Urinary bladder (tissue), 4 donors: ENCODE results near the gene MDM4. TPM values are rescaled to one million over a fixed set of nuclear protein-coding genes. Genes with fewer than 3 reads are reported as not detected.

ENCODE experiments used
- DNase-seq: peaks from one replicate; pipeline ENCODE4 v3.0.0-alpha.2; 2015; ENCODE audit errors: extremely low spot score
- H3K27ac ChIP-seq: one replicate; pipeline ENCODE4 v1.5.1; 2013; ENCODE audit warnings: low read depth, mild to moderate bottlenecking, moderate library complexity
- H3K36me3 ChIP-seq: one replicate; pipeline ENCODE4 v1.6.1; 2013; ENCODE audit warnings: mild to moderate bottlenecking, moderate library complexity; ENCODE audit not compliant: insufficient read depth
- H3K4me1 ChIP-seq: one replicate; pipeline ENCODE4 v1.6.1; 2013; ENCODE audit warnings: mild to moderate bottlenecking, moderate library complexity; ENCODE audit not compliant: insufficient read depth
- H3K4me3 ChIP-seq: one replicate; pipeline ENCODE4 v1.5.1; 2013; ENCODE audit warnings: low read depth, low read length
- WGBS: extraction: QIAGEN DNeasy Blood & Tissue Kit; methylation state at CpG from one replicate; pipeline ENCODE4 v1.1.7; 2013; 5-methylcytosine and 5-hydroxymethylcytosine counted together
- polyA plus RNA-seq: library from polyadenylated mRNA; stranded (reverse); fragments of 200-250 nt; gene quantifications from one replicate; pipeline ENCODE4 v1.2.3, GENCODE V29; 2013
- total RNA-seq: library from RNA; depleted of rRNA; stranded (reverse); fragments of >200 nt; gene quantifications from one replicate; pipeline ENCODE4 v1.2.3, GENCODE V29; 2014
- donor health status: healthy with polysubstance abuse.
- donor health status: healthy.

Gene MDM4
- total and polyA plus RNA-seq, 2 donors, result 4.4 to 148 TPM

- no peak for DNase-seq
- Histone ChIP-seq H3K27ac (no peak overlapping the region), H3K4me3 (no peak overlapping the region), H3K4me1 (no peaks in the 10 kb centered on the region), H3K36me3 (no peaks in the 10 kb centered on the region)
- 84% methylated on average over 3 of the region's 3 CpGs for WGBS
Measured at GRCh38 chr1:204498981-204499380, 17.2 kb upstream of the MDM4 start.

GRCh38 chr1:204499511-204500468, 16.4 kb upstream of the MDM4 start:
- Histone ChIP-seq H3K4me3 (no peak overlapping the region), H3K4me1 (no peaks in the 10 kb centered on the region), H3K27ac (no peak overlapping the region), H3K36me3 (no peaks in the 10 kb centered on the region)
- WGBS, result 88% methylated on average over 7 of the region's 7 CpGs
- DNase-seq, result no peak

- Histone ChIP-seq H3K27ac (no peak overlapping the region), H3K36me3 (no peaks in the 10 kb centered on the region), H3K4me1 (no peaks in the 10 kb centered on the region), H3K4me3 (no peak overlapping the region)
- WGBS, result 77% methylated on average over 6 of the region's 6 CpGs
- no peak for DNase-seq
Measured at GRCh38 chr1:204502241-204502640, 14.0 kb upstream of the MDM4 start.

DNA sequence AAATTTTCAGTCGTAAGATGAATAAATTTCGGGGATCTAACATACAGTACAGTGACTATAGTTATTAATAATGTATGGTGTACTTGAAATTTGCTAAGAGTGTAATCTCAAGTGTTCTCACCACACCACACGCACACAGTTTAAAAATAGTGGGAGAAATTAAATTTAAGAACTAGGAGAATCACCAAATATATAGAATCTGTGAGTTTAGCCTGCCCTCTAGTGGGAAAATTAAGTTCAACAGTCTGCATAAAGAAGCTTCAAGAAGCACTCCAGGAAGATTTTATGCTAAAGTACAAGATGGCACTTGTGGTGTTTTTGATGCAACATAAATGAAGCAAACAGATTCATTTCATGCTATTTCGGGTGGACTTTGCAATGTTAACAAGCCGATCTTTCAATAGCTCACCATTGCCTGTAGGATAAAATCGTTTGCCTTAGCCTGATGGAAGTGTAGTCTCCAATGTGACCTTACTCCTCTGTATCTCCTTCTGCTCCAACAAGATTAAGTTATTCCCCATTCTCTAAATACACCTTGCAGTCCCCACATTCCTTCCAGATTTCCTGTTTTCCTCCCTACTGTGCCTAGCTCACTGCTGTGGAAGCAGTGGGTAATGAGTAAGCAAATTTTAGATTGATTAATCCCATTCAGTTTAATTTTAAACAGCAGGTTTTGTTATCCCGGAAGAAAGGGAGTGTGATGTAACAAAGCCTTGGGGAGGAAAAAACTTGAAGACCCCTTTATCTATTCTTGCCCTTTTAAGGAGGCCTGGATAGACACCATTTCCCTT, 12.9 kb upstream of the MDM4 start:
- peak; percentile 64 for DNase-seq
- Histone ChIP-seq H3K36me3 (no peaks in the 10 kb centered on the region), H3K27ac (no peak overlapping the region), H3K4me1 (no peaks in the 10 kb centered on the region), H3K4me3 (no peak overlapping the region)
- 23% methylated on average over 7 of the region's 7 CpGs for WGBS

DNA sequence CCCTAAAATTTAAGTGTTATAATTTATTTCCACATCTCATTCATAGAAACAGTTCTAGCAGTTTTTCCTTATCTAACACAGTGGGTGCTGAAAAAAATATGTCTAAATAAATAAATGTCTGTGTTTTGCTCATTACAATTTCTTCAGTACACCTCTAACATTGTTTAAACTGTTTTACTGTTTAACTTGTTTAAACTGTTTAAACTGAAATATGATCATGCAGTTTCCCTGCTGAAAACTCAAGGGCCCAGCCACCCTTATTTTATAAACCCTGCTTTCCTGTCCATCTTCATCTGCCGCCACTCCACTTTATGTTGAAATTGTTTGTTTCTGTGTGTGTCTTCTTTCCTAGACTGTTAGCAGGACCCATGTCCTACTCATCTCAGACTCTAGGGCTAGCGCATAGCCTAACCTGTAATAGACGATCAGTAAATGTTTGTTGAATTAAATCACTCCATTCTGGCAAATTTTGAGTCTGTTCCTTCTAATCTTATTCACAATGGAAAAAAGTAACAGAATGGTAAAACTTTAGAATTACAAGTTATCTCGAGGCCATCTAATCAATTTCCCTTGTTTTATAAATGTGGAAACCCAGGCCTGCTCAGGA, 12.2 kb upstream of the MDM4 start:
- 82% methylated on average over 4 of the region's 4 CpGs for WGBS
- no peak overlapping the region for H3K4me3 ChIP-seq
- no peak for DNase-seq
- no peak overlapping the region for H3K27ac ChIP-seq
- H3K4me1 ChIP-seq, result no peaks in the 10 kb centered on the region
- no peaks in the 10 kb centered on the region for H3K36me3 ChIP-seq

GRCh38 chr1:204505674-204506200, 10.5 kb upstream of the MDM4 start:
- WGBS, result 1% methylated on average over 4 of the region's 4 CpGs

DNA sequence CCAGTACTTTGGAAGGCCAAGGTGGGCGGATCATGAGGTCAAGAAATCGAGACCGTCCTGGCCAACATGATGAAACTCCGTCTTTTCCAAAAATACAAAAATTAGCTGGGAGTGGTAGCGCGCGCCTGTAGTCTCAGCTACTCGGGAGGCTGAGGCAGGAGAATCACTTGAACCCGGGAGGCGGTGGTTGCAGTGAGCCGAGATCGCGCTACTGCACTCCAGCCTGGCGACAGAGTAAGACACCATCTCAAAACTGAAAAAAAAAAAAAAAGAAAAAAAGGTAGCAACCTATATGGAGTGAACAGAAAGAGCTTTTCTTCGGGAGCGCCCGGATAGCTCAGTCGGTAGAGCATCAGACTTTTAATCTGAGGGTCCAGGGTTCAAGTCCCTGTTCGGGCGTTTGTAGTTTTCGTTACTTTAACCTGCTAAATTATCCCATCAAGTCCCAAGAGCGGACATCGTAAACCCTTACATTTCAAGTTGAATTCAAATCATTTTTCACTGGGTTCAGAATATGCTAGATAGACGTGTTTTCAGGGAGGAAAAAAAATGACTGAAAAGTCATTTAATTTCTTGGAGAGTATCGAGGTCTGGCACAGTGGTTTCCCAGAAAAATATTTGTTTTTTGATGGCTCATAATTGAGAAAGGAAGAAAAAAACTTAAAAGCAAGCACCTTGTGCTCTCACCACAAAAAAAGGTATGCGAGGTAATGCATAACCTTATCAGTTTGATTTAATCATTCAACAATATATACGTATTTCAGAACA, 9.8 kb upstream of the MDM4 start:
- DNase-seq, result peak; percentile 90
- WGBS, result 2% methylated on average over 27 of the region's 27 CpGs
- Histone ChIP-seq H3K4me1 (no peaks in the 10 kb centered on the region), H3K36me3 (no peaks in the 10 kb centered on the region), H3K27ac (no peak overlapping the region), H3K4me3 (peak overlapping the region; percentile 47)

More at GRCh38 chr1:204505674-204506200, 10.5 kb upstream of the MDM4 start:
- H3K4me1 ChIP-seq, result no peaks in the 10 kb centered on the region
- peak overlapping the region; percentile 47 for H3K4me3 ChIP-seq
- no peak for DNase-seq
- no peaks in the 10 kb centered on the region for H3K36me3 ChIP-seq
- H3K27ac ChIP-seq, result no peak overlapping the region

- H3K27ac ChIP-seq, result peak overlapping the region; percentile 85
- peak; percentile 96 for DNase-seq
- WGBS, result under 1% methylated on average over 13 of the region's 13 CpGs
- H3K4me1 ChIP-seq, result no peaks in the 10 kb centered on the region
- H3K36me3 ChIP-seq, result no peaks in the 10 kb centered on the region
- H3K4me3 ChIP-seq, result peak overlapping the region; percentile 50
Measured at GRCh38 chr1:204506969-204507316, 9.3 kb upstream of the MDM4 start.

DNA sequence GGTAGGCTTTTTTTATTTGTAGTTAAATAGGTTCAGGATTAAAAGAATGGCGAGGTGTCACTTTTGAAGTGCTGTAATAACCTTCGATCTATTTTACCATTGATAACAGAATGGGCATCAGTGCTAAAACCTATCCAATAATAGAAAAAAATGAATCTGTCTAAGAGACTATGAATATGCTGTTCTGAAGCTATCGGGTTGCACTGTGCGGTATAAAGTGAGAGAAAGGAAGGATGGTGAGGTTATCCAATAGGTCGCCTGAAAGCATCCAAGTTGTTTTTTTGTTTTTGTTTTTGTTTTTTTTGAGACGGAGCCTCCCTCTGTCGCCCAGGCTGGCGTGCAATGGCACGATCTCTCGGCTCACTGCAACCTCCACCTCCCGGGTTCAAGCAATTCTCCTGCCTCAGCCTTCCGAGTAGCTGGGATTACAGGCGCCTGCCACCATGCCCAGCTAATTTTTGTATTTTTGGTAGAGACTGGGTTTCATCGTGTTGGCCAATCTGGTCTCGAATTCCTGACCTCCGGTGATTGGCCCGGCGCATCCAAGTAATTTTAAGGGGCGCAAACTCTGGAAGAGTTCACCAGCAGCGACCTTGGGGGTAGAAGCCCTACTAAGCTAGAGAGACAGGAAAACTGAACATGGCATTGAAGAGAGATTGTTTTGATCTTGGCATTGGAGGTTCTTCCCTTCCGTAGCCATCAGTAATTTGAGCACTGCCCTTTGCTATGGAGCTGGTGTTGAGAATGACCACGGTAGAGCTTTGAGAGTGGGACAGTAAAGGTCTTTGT, 8.7 kb upstream of the MDM4 start:
- DNase-seq, result peak; percentile 32
- WGBS, result 2% methylated on average over 22 of the region's 22 CpGs

GRCh38 chr1:204509186-204509635, 7.0 kb upstream of the MDM4 start:
- no peak for DNase-seq
- WGBS, result 82% methylated on average over 9 of the region's 9 CpGs
- no peaks in the 10 kb centered on the region for H3K4me1 ChIP-seq
- H3K27ac ChIP-seq, result no peak overlapping the region
- no peak overlapping the region for H3K4me3 ChIP-seq
- no peaks in the 10 kb centered on the region for H3K36me3 ChIP-seq

More for the DNA sequence above, 8.7 kb upstream of the MDM4 start:
- no peaks in the 10 kb centered on the region for H3K4me1 ChIP-seq
- H3K27ac ChIP-seq, result peak overlapping the region; percentile 85
- no peaks in the 10 kb centered on the region for H3K36me3 ChIP-seq
- peak overlapping the region; percentile 50 for H3K4me3 ChIP-seq

DNA sequence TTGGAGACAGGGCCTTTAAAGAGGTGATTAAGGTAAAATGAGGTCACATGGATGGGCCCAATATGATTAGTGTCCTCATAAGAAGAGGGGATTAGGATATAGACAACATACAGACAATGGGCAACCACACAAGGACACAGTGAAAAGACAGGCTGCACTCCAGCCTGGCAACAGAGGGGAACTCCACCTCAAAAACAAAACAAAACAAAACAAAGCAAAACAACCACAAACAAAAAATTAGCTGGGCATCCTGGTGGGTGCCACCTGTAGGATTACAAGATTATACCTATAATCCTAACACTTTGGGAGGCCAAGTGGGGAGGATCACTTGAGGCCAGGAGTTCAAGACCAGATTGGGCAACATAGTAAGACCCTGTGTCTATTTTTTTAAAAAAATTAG, 4.8 kb upstream of the MDM4 start:
- Histone ChIP-seq H3K4me1 (no peaks in the 10 kb centered on the region), H3K4me3 (no peak overlapping the region), H3K27ac (no peak overlapping the region), H3K36me3 (no peaks in the 10 kb centered on the region)
- no peak for DNase-seq

DNA sequence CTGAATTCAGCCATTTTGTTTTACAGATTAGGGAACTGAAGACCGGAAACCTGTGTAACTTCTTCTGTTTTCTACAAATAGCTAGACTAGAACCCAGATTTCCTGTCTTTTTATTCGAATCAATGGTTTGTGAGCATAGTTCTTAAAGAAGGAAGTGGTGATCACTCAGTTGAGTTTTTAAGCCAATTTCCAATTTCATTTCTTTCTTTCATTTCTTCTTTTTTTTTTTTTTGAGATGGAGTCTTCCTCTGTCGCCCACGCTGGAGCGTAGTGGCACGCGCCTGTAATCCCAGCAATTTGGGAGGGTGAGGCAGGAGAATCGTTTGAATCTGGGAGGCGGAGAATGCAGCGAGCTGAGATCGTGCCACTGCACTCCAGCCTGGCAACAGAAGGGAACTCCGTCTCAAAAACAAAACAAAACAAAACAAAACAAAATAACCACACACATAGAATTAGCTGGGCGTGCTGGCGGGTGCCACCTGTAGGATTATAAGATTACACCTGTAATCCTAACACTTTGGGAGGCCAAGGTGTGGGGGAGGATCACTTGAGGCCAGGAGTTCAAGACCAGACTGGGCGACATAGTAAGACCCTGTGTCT, 3.0 kb upstream of the MDM4 start:
- Histone ChIP-seq H3K27ac (no peak overlapping the region), H3K4me1 (peaks cover 4% of the 10 kb centered on the region), H3K36me3 (no peaks in the 10 kb centered on the region), H3K4me3 (no peak overlapping the region)
- 64% methylated on average over 15 of the region's 15 CpGs for WGBS
- DNase-seq, result no peak
